Activated CD8-positive, alpha-beta memory T cell treated with anti-CD3 and anti-CD28 coated beads, Interleukin-2, amount 10 ng/mL, durations not matched to agents 7 days and 5 days (primary cell): ENCODE measurements around the gene SSBP1. TPM values are rescaled to one million over a fixed set of nuclear protein-coding genes. Genes with fewer than 3 reads are reported as not detected.
A peak's percentile ranks its signal among the peaks of the same experiment; 100 is the strongest.
"Not testable (repeated sequence)": the region's sequence is repeated elsewhere in the genome, so short reads cannot be mapped to it uniquely, and the experiment has no call there.

ENCODE experiments used
- ATAC-seq: fragments of 150-1000 bp; cut with Tn5 transposase; one replicate; pipeline ENCODE4 v1.10.0; 2021; ENCODE audit warnings: moderate library complexity
- CTCF ChIA-PET: fragments of 350-600 bp; sonication (Branson Sonifier 250); formaldehyde crosslinking; loops from one replicate; lab custom pipeline; 2021; ENCODE audit warnings: antibody characterized with exemption; lab: Charles Lee
- DNase-seq: peaks from one replicate; pipeline ENCODE4 v3.0.0-alpha.2; 2020
- H3K27ac Mint-ChIP-seq: one replicate; pipeline ENCODE4 v1.8.0; 2021; ENCODE audit warnings: mild to moderate bottlenecking, mixed read lengths
- H3K27me3 Mint-ChIP-seq: one replicate; pipeline ENCODE4 v1.8.0; 2021; ENCODE audit warnings: mixed read lengths
- H3K36me3 Mint-ChIP-seq: one replicate; pipeline ENCODE4 v1.8.0; 2021; ENCODE audit warnings: mild to moderate bottlenecking, mixed read lengths
- H3K4me1 Mint-ChIP-seq: one replicate; pipeline ENCODE4 v1.8.0; 2021; ENCODE audit warnings: mixed read lengths
- H3K4me3 Mint-ChIP-seq: one replicate; pipeline ENCODE4 v1.8.0; 2021; ENCODE audit warnings: mild to moderate bottlenecking, moderate library complexity, mixed read lengths
- H3K9me3 Mint-ChIP-seq: one replicate; pipeline ENCODE4 v1.8.0; 2022; ENCODE audit warnings: low read depth, mixed read lengths
- total RNA-seq, 2 experiments: library from RNA; stranded (reverse); gene quantifications; one replicate each; pipeline ENCODE4 v1.2.3, GENCODE V29; 2021

Gene SSBP1, protein sequence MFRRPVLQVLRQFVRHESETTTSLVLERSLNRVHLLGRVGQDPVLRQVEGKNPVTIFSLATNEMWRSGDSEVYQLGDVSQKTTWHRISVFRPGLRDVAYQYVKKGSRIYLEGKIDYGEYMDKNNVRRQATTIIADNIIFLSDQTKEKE
- 100 to 1,000 TPM; 123 to 133 TPM for total RNA-seq

DNA sequence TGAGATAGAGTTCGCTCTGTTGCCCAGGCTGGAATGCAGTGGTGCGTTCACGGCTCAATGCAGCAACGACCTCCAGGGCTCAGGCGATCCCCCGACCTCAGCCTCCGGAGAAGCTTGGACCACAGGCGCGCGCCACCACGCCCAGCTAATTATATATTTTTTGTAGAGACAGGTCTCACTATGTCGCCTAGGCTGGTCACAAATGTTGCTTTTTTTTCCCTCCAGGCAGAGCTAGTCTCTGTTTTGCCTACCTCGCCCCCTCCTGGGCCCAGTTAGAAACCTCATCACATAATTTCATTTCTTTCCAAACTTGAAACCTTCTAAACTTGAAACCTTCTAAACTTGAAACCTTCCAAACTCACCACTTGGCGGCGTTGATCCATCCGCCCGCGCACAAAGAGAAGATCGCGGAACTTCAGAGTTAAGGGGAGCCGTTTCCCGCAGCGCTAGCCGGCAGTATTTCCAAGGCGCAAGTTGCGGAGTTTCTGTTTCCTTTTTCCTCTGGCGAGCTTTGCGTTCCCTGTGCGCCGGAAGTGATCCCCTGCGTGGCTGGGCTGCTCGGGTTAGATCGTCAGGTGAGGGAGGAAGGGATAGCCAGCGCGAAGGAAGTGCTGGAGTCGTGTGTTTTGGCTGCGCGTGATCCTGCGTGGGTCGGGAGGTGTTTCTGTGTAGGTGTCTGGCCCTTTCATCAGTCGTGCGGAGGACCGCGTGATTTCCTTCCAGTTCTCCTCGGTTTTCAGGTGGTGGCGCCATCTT lies at the start of gene SSBP1:
SSBP1 (plus strand) TSS at position 523 of the 756 bp plus-strand sequence. CDS start 809 bp downstream, outside the sequence.
- peak; percentile 95 for DNase-seq
- ATAC-seq = peak; percentile 94
- Mint-ChIP-seq H3K27ac (peak within 1 kb of the TSS; percentile 96), H3K4me3 (peak within 1 kb of the TSS; percentile 95), H3K4me1 (peaks cover 37% of the 10 kb centered on the region), H3K36me3 (peaks cover 27% of the 10 kb centered on the region), H3K9me3 (no peaks in the 10 kb centered on the region), H3K27me3 (no peaks in the 10 kb centered on the region)
- CTCF ChIA-PET = interaction anchor here (0.6 to 3.3 kb wide), 40 partner anchors 8 to 864 kb away, joined by 3 to 51 read pairs (median 4); partner anchors contain the start of genes AGK, DENND11, MRPS33 and TAS2R5

DNA sequence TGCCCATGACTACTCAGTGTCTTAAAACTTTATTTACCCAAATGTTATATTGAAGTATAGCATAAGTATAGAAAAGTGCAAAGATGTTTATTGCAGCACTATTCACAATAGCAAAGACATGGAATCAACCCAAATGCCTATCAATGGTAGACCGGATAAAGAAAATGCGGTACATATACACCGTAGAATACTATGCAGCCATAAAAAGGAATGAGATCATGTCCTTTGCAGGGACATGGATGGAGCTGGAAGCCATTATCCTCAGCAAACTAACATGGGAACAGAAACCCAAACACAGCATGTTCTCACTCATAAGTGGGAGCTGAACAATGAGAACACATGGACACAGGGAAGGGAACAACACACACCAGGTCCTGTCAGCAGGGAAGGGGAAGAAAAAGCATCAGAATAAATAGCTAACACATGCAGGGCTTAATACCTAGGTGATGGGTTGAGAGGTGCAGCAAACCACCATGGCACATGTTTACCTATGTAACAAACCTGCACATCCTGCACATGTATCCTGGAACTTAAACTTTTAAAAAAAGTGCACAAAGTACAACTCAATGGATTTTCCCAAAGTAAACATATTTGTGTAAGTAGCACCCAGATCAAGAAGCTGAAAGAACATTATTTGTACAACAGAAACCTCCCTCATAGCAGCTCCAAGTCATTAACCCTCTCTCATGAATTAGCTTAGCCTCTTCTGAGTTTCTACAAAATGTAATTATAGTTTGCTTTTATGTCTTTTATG lies 48.9 kb upstream of the SSBP1 start:
- H3K27me3 Mint-ChIP-seq, H3K4me3 Mint-ChIP-seq, ATAC-seq, H3K27ac Mint-ChIP-seq, DNase-seq, H3K9me3 Mint-ChIP-seq: not testable (repeated sequence)
- peaks cover 22% of the 10 kb centered on the region for H3K36me3 Mint-ChIP-seq
- CTCF ChIA-PET = interaction anchor here (1.2 kb wide), 1 partner anchor 49 kb away, joined by 4 read pairs; the partner anchor contains the start of gene SSBP1
- H3K4me1 Mint-ChIP-seq = peaks cover 21% of the 10 kb centered on the region

GRCh38 chr7:141691540-141691939 lies 46.6 kb upstream of the SSBP1 start:
- Mint-ChIP-seq H3K27me3 (no peaks in the 10 kb centered on the region), H3K27ac (no peak overlapping the region), H3K4me3 (no peak overlapping the region), H3K4me1 (peaks cover 7% of the 10 kb centered on the region), H3K36me3 (peaks cover 11% of the 10 kb centered on the region), H3K9me3 (no peaks in the 10 kb centered on the region)
- no peak for ATAC-seq
- CTCF ChIA-PET = no interaction called here
- DNase-seq = no peak

DNA sequence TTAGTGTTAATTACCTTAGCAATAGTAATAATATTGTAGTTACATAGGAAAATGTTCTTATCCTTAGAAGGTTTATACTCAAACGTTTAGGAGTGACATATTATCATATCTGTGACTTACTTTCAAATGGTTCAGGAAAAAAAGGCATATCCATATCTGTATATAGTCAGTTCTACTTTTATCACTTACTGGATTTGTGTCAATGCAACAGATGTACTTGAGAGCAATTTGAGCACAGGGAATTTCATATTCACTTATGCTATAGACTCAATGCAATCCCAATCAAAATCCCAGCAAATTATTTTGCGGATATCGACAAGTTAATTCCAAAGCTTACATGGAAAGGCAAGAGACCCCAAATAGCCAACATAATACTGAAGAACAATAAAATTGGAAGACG lies 46.2 kb upstream of the SSBP1 start:
- no peak for ATAC-seq
- no peaks in the 10 kb centered on the region for H3K27me3 Mint-ChIP-seq
- H3K9me3 Mint-ChIP-seq = no peaks in the 10 kb centered on the region
- DNase-seq = no peak
- no peak overlapping the region for H3K4me3 Mint-ChIP-seq
- peaks cover 3% of the 10 kb centered on the region for H3K4me1 Mint-ChIP-seq
- peaks cover 11% of the 10 kb centered on the region for H3K36me3 Mint-ChIP-seq
- H3K27ac Mint-ChIP-seq = no peak overlapping the region
- CTCF ChIA-PET = no interaction called here

GRCh38 chr7:141693082-141693481 lies 45.1 kb upstream of the SSBP1 start:
- Mint-ChIP-seq H3K4me3 (no peak overlapping the region), H3K4me1 (peaks cover 3% of the 10 kb centered on the region), H3K36me3 (peaks cover 10% of the 10 kb centered on the region), H3K27ac (no peak overlapping the region), H3K9me3 (no peaks in the 10 kb centered on the region), H3K27me3 (no peaks in the 10 kb centered on the region)
- no peak for DNase-seq
- CTCF ChIA-PET = no interaction called here
- no peak for ATAC-seq

DNA sequence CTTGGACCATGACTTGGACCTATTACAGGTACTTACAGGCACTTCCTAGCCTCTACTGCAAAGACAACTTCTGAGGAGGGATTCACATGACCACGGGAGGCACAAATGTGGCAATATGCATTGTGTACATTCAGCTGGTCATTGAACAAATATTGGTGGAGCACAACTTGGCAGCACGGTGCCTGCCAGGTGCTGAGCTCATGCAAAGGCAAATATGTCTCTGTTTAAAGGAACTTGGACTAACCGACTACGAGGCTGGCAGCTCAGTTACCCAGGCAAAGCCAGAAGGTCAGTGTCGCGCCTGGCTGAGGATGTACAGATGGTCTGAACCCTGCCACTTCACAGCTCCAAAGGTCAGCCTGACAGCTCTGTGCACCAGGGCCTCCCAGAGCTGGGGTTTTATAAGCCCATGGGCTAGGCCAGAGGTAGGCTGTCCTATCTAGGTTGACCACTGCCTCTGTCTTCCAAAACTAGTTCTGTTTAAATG lies 42.3 kb upstream of the SSBP1 start:
- DNase-seq (no peak), ATAC-seq (no peak)
- Mint-ChIP-seq H3K27me3 (peaks cover 10% of the 10 kb centered on the region), H3K27ac (no peak overlapping the region), H3K36me3 (peaks cover 7% of the 10 kb centered on the region), H3K4me1 (peaks cover 21% of the 10 kb centered on the region), H3K4me3 (no peak overlapping the region), H3K9me3 (no peaks in the 10 kb centered on the region)
- CTCF ChIA-PET = interaction anchor here (1.4 kb wide), 2 partner anchors 41 to 90 kb away, joined by 3 read pairs; no protein-coding TSS in a partner anchor

GRCh38 chr7:141696348-141696747 lies 41.8 kb upstream of the SSBP1 start:
- Mint-ChIP-seq H3K27ac (no peak overlapping the region), H3K4me3 (no peak overlapping the region), H3K9me3 (no peaks in the 10 kb centered on the region), H3K36me3 (peaks cover 7% of the 10 kb centered on the region), H3K4me1 (peaks cover 24% of the 10 kb centered on the region), H3K27me3 (peaks cover 11% of the 10 kb centered on the region)
- no peak for ATAC-seq
- CTCF ChIA-PET = interaction anchor here (1.4 kb wide), 2 partner anchors 42 to 89 kb away, joined by 3 read pairs; no protein-coding TSS in a partner anchor
- no peak for DNase-seq

- Mint-ChIP-seq H3K4me1 (peaks cover 25% of the 10 kb centered on the region), H3K27ac (no peak overlapping the region), H3K36me3 (peaks cover 7% of the 10 kb centered on the region), H3K4me3 (no peak overlapping the region), H3K27me3 (peaks cover 11% of the 10 kb centered on the region), H3K9me3 (no peaks in the 10 kb centered on the region)
- no peak for DNase-seq
- CTCF ChIA-PET = interaction anchor here (1.4 kb wide), 2 partner anchors 43 to 88 kb away, joined by 3 read pairs; no protein-coding TSS in a partner anchor
- no peak for ATAC-seq
Measured at GRCh38 chr7:141697211-141697871, 40.8 kb upstream of the SSBP1 start.

DNA sequence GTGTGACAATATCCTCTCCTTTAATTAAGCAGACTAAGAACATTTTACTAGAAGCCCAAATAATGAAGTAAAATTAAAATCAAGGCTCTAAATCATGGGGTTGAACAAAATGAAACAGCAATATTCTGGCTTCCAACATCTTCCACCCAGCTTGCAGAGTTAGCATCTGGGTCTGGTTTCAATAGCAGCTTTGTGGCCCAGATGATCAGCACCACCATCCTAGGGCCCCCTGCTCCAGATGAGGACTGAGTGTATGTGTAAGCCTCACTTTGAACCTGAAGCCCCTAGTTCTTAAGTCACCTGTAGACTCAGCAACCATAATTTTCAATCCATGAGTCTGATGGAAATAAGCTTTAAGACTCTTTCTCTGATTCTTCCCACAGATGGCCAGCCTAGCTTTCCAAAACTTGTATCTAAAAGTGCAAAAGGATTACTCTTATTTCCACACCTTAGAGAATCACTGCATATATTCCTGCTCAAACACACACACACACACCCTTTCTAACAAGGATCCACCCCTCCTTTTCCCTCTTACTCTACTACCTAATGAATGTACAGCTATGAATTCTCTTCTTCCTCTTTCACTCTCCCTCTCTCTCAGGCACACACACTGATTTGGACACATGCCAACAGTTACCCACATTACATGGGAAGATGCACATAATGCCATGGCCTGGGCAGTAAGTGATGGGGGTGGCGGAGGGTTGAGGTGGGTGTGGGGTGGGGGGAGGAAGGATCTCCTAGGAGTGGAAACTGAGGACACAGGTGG lies 39.7 kb upstream of the SSBP1 start:
- H3K4me1 Mint-ChIP-seq = peaks cover 28% of the 10 kb centered on the region

DNA sequence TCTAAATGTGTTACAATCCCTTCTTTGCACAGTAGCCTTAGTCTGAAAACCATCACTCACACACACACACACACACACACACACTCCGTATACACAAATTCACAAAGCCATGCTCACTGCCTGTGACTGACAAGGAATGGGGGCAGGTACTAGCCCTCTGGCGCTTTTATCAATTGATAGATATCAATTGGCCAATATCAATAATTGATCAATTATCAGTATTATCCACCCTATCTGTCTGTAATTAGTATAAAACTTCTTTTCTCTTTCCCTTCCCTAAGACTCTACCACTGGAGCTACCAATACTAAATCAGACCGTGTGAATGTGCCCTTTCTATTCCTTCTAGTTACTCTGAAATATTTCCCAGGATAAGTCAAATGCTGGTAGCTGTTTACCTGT lies 38.3 kb upstream of the SSBP1 start:
- Mint-ChIP-seq H3K27ac (no peak overlapping the region), H3K4me1 (peaks cover 28% of the 10 kb centered on the region), H3K36me3 (peaks cover 7% of the 10 kb centered on the region), H3K9me3 (no peaks in the 10 kb centered on the region), H3K27me3 (peaks cover 34% of the 10 kb centered on the region), H3K4me3 (no peak overlapping the region)
- DNase-seq (no peak), ATAC-seq (no peak)
- CTCF ChIA-PET = interaction anchor here (1.3 to 2.2 kb wide), 3 partner anchors 11 to 21 kb away, joined by 4 to 10 read pairs (median 7); no protein-coding TSS in a partner anchor

More for the DNA sequence above, 39.7 kb upstream of the SSBP1 start:
- Mint-ChIP-seq H3K27ac (no peak overlapping the region), H3K27me3 (peaks cover 22% of the 10 kb centered on the region), H3K9me3 (no peaks in the 10 kb centered on the region), H3K4me3 (no peak overlapping the region), H3K36me3 (peaks cover 7% of the 10 kb centered on the region)
- DNase-seq = no peak
- CTCF ChIA-PET = interaction anchor here (0.9 to 1.4 kb wide), 4 partner anchors 20 to 277 kb away, joined by 3 to 4 read pairs (median 4); no protein-coding TSS in a partner anchor
- no peak for ATAC-seq

GRCh38 chr7:141700296-141700847 lies 37.8 kb upstream of the SSBP1 start:
- Mint-ChIP-seq H3K4me1 (peaks cover 28% of the 10 kb centered on the region), H3K9me3 (no peaks in the 10 kb centered on the region)
- CTCF ChIA-PET = interaction anchor here (1.2 to 2.2 kb wide), 7 partner anchors 11 to 48 kb away, joined by 3 to 15 read pairs (median 4); partner anchors contain the start of gene SSBP1

More at GRCh38 chr7:141700296-141700847, 37.8 kb upstream of the SSBP1 start:
- Mint-ChIP-seq H3K27me3 (peaks cover 37% of the 10 kb centered on the region), H3K4me3 (peak overlapping the region; percentile 67), H3K36me3 (peaks cover 7% of the 10 kb centered on the region), H3K27ac (no peak overlapping the region)
- ATAC-seq = no peak
- DNase-seq = no peak
